Measurements from ENCODE around the gene HP. TPM values are rescaled to one million over a fixed set of nuclear protein-coding genes. Genes with fewer than 3 reads are reported as not detected.
"Not testable (repeated sequence)": the region's sequence is repeated elsewhere in the genome, so short reads cannot be mapped to it uniquely, and the experiment has no call there.

Gene HP
- total and polyA plus RNA-seq, 2 of the 13 experiments (the other 11 are each of a cell fraction or from before 2014, with no cell fraction given) = 387 to 524 TPM

DNA sequence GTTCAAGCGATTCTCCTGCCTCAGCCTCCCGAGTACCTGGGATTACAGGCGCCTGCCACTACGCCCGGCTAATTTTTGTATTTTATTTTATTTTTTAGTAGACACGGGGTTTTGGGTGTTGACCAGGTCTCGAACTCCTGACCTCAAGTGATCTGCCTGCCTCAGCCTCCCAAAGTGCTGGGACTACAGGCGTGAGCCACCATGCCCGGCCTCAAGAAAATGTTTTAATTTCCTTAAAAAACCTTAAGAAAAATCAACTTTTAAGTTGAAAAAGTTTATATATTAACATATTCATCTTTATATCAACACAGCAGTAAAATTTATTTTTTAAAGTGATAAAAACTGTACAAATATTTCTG lies 46.3 kb upstream of the HP start:
- H3K9ac ChIP-seq (ENCODE audit: insufficient read depth, low read depth, low read length); H3K27me3 ChIP-seq (ENCODE audit: control insufficient read depth in 1 of 2, insufficient read depth in 2 of 2, low read length in 2 of 2); H3K36me3 ChIP-seq (replicated peaks in 1 of 2; ENCODE audit: control insufficient read depth in 1 of 2, insufficient read depth in 2 of 2, low read length in 2 of 2); in situ Hi-C loops (cut with HindIII; ENCODE audit: extremely low pct_ligation_motif_present, low pct_unique_long_range_greater_than_20kb); ATAC-seq; FAIRE-seq; POLR2A ChIA-PET; H3K9me3 ChIP-seq (ENCODE audit: low read length); H2AFZ ChIP-seq (ENCODE audit: low read length); CTCF ChIA-PET (ENCODE audit: low intra/inter-chr PET ratio, low total read pairs); BruUV-seq (replicated peaks); DNase-seq (ENCODE audit: low spot score); H4K20me1 ChIP-seq (ENCODE audit: insufficient read depth, low read length); H3K79me2 ChIP-seq (ENCODE audit: insufficient read depth, low read length); TF ChIP-seq TCF12 (IDR thresholded peaks at IDR 0.05): not testable (repeated sequence)
- TF ChIP-seq, protein P1, sequence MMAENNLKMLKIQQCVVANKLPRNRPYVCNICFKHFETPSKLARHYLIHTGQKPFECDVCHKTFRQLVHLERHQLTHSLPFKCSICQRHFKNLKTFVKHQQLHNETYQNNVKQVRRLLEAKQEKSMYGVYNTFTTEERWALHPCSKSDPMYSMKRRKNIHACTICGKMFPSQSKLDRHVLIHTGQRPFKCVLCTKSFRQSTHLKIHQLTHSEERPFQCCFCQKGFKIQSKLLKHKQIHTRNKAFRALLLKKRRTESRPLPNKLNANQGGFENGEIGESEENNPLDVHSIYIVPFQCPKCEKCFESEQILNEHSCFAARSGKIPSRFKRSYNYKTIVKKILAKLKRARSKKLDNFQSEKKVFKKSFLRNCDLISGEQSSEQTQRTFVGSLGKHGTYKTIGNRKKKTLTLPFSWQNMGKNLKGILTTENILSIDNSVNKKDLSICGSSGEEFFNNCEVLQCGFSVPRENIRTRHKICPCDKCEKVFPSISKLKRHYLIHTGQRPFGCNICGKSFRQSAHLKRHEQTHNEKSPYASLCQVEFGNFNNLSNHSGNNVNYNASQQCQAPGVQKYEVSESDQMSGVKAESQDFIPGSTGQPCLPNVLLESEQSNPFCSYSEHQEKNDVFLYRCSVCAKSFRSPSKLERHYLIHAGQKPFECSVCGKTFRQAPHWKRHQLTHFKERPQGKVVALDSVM (CRISPR knock-in tag; IDR thresholded peaks at IDR 0.05) = 0 out of 2 replicates have a peak, but pooled peaks have one; percentile 2
- TF ChIP-seq ZNF724P (CRISPR knock-in tag; IDR thresholded peaks at IDR 0.05; ENCODE audit: borderline replicate concordance) (0 out of 2 replicates have a peak, but pooled peaks have one; percentile 11), ZNF264 (CRISPR knock-in tag; IDR thresholded peaks at IDR 0.05) (0 out of 2 replicates have a peak, but pooled peaks have one; percentile 55), RELA (CRISPR knock-in tag; IDR thresholded peaks at IDR 0.05) (0 out of 2 replicates have a peak, but pooled peaks have one; percentile 9), TCF12 (CRISPR knock-in tag; IDR thresholded peaks at IDR 0.05) (0 out of 2 replicates have a peak, but pooled peaks have one; percentile 35), MED8 (CRISPR knock-in tag; IDR thresholded peaks at IDR 0.05; ENCODE audit: insufficient replicate concordance) (peak; percentile 10)
- TF ChIP-seq, protein P2, sequence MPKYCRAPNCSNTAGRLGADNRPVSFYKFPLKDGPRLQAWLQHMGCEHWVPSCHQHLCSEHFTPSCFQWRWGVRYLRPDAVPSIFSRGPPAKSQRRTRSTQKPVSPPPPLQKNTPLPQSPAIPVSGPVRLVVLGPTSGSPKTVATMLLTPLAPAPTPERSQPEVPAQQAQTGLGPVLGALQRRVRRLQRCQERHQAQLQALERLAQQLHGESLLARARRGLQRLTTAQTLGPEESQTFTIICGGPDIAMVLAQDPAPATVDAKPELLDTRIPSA (CRISPR knock-in tag; IDR thresholded peaks at IDR 0.05; ENCODE audit: borderline replicate concordance) = 0 out of 2 replicates have a peak, but pooled peaks have one; percentile 25
- Histone ChIP-seq H3K4me1 (ENCODE audit: insufficient read depth, low read length) (peaks cover 37% of the 10 kb centered on the region), H3K4me3 (replicated peaks in 1 of 3; ENCODE audit: insufficient read depth in 1 of 3, low read depth in 2 of 3, low read length in 3 of 3) (peak overlapping the region in 2 of 3 experiments; percentile 20 to 100; a peak in 2 of 6 replicates), H3K4me2 (ENCODE audit: low read depth, low read length) (peak overlapping the region; percentile 53), H3K27ac (ENCODE audit: extremely low read length, insufficient read depth, low read length) (peak overlapping the region; percentile 19)
- WGBS (ENCODE audit: low lambda C conversion rate) = 70% methylated on average over 9 of the region's 9 CpGs
- intact Hi-C loops (cut with micrococcal nuclease; ENCODE audit: unreplicated experiment) = loop anchor here (1.0 to 2.0 kb wide), 4 partner anchors 59 to 113 kb away; partner anchors contain the start of genes DHX38, IST1 and TXNL4B

All from HepG2 (cell line).